Peyer's patch (tissue), 4 donors: ENCODE data around the gene FAM47E.
A peak's percentile ranks its signal among the peaks of the same experiment; 100 is the strongest.

Experiments
- POLR2A ChIP-seq, 2 donors: fragments of 450-650 bp; IDR thresholded peaks; one replicate each; pipeline ENCODE4 v1.5.1; 2017; ENCODE audit warnings: antibody characterized with exemption in 2 of 2, mild to moderate bottlenecking in 2 of 2, moderate library complexity in 2 of 2
- TF ChIP-seq, protein P1 (sequence below), 6 experiments: fragments of 450-650 bp in 4 of 6; fragments of 200-600 bp in 2 of 6; sonication (generic) in 1 of 6; IDR thresholded peaks; one replicate each; pipeline ENCODE4 v1.5.1; 2017 to 2019; ENCODE audit warnings: antibody characterized with exemption in 6 of 6, mild to moderate bottlenecking in 3 of 6, moderate library complexity in 1 of 6

DNA sequence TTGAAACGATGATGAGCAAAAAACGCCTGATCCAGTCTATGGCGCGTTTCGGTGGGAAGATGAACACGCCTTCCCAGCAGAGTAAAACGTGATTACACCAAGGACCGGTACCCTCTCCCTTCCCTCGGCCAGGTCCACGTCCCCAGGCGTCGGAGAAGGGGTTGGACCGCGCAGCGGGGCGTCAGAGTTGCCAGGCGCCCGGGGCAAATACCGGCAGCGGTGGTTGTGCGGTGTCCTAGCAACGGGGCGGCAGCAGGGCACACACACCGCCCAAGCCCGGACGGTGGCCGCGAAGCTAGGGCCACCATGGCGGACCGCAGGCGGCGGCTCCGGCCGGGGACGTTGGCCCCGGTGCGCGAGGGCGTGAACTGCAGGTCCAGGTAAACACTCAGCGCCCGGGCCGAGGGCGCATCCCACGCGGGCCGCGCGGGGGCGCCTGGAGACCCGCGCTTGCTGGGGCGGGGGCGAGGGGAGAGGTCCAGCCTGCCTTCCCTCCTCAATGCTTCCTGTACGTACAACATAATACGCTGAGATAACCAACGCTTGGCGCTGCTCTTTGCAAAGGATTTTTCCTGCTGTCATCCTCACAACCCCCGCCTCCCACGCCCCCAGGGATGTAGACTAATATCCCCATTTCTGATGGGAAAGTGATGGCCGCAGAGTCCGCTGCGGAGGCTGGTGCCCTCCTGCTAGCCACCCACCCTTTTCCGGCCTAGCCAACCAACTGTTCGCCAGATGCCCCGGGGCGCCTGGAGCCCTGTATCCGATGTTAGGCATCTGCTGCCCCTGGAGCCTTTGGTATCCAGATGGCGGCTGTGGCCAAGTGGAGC is at the start of gene FAM47E:
- peak in 1 of 2 donors; percentile 12 for TF ChIP-seq POLR2A (IDR thresholded peaks at IDR 0.05)
- TF ChIP-seq, protein P1, sequence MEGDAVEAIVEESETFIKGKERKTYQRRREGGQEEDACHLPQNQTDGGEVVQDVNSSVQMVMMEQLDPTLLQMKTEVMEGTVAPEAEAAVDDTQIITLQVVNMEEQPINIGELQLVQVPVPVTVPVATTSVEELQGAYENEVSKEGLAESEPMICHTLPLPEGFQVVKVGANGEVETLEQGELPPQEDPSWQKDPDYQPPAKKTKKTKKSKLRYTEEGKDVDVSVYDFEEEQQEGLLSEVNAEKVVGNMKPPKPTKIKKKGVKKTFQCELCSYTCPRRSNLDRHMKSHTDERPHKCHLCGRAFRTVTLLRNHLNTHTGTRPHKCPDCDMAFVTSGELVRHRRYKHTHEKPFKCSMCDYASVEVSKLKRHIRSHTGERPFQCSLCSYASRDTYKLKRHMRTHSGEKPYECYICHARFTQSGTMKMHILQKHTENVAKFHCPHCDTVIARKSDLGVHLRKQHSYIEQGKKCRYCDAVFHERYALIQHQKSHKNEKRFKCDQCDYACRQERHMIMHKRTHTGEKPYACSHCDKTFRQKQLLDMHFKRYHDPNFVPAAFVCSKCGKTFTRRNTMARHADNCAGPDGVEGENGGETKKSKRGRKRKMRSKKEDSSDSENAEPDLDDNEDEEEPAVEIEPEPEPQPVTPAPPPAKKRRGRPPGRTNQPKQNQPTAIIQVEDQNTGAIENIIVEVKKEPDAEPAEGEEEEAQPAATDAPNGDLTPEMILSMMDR (IDR thresholded peaks at IDR 0.05) = peak in 4 of 6 experiments; percentile 32 to 72 (median 68)
